Ureter (tissue), 1 donor: Measurements from ENCODE around the gene EMILIN2. TPM values are rescaled to one million over a fixed set of nuclear protein-coding genes. Genes with fewer than 3 reads are reported as not detected.

Experiments
- DNase-seq: peaks from one replicate; pipeline ENCODE4 v3.0.0-alpha.2; 2020; ENCODE audit warnings: low spot score
- total RNA-seq: library from RNA; stranded (reverse); gene quantifications from one replicate; pipeline ENCODE4 v1.2.4, GENCODE V29; 2023
- donor health status: DM: yes; HTN: yes; CAD: no.

EMILIN2 gene
- total RNA-seq, 1 donor from 2014 or later = 17.5 TPM

- DNase-seq = no peak
Measured at GRCh38 chr18:2954869-2955645, 108.3 kb downstream of the EMILIN2 start.

GRCh38 chr18:2956056-2956455, 109.2 kb downstream of the EMILIN2 start:
- DNase-seq = no peak

GRCh38 chr18:2958819-2959298, 112.1 kb downstream of the EMILIN2 start:
- DNase-seq = no peak

GRCh38 chr18:2959341-2959740, 112.5 kb downstream of the EMILIN2 start:
- no peak for DNase-seq

DNA sequence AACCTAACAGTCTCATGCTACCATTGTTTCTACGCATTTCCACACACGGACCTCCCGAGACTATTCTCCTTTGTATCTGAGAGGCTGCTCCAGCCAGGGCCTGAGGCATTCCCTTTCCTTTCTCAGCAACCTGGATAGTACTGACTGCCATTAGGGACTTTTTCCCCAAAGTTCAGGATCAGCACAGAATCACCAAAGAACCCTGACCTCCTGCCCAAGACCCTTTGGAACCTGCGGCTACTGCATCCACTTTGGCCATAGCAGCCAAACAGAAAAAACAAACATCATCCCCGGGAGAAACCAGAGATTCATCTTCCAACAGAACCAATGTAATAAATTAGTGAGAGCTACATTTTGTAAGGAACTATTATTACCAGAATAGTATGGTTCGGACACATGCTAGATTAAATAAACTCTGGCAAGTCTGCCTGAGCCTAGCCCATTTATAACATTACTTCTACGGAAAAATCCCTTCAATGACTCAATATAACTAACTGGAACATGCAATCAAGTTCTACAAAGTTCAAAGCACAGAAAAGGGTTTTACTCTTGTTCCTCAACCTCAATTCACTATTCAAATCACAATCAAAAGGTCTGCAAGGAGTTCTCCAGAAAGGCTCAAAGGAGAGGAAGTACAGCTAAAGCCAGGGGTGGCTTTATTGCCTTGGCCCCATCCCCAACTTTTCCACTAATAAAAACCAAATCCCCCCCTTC, 114.3 kb downstream of the EMILIN2 start:
- no peak for DNase-seq

- no peak for DNase-seq
Measured at GRCh38 chr18:2961821-2962220, 115.0 kb downstream of the EMILIN2 start.

DNA sequence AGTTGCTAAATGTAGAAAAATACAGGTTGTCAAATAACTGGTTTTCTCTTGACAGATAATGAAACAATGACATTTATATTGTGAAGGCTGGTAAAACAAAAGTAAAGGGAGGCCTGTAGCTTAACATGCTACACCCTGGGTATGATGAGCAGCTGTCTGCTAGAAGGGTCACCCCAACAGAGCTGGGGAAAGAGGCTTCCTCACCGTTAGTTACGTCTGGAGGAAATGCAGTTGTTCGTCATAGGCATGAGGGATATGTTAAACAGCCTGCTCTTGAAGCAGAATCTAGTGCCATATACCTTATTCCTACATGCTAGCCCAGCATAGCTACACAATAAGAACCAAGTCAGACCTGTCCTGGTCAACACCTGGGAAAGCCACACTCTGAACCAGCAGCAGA, 116.2 kb downstream of the EMILIN2 start:
- DNase-seq = no peak

GRCh38 chr18:2964361-2965010, 117.7 kb downstream of the EMILIN2 start:
- DNase-seq = no peak

Other genes with a start within 250 kb of the EMILIN2 start
- gene SMCHD1, start 191.3 kb upstream of the EMILIN2 start, total RNA-seq = 83.8 TPM
- gene LPIN2, start 166.1 kb downstream of the EMILIN2 start, total RNA-seq = 14.1 TPM